Measurements from ENCODE around the gene CLDN22. TPM values are rescaled to one million over a fixed set of nuclear protein-coding genes. Genes with fewer than 3 reads are reported as not detected.

CLDN22 gene
- total RNA-seq, 1 experiment from 2014 or later = not detected

DNA sequence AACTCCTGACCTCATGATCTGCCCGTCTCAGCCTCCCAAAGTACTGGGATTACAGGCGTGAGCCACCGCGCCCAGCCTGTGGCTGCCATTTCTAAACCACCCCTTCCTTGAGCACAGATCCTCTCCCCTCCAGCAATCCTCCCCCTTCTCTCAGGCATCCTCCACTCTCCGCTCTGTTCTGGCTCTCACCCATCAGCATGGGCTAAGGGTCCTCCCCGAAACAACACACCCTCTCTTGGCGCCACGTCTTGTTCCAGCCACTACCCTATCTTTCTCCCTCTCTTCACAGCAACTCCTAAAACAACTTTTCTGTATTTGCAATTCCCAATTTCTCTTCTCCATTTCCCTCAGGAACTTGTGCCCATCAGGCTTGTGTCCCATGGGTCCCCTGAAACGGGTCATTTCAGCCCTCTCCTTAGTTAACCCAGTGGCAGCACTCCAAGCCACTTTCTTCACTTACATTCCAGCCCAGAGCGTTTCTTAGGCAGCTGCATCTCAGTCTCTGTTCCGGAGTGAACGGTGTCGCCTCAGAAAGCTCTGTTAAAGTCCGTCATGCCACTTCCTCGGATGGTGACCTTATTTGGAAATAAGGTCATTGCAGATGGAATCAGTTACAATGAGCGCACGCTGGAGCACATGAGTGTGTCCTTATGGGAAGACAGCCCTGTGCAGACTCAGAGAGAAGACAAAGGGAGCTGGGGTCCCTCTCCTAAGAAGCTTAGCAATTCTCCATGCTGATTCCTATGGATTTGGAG is 30.4 kb upstream of the CLDN22 start:
- Histone ChIP-seq H3K9me3 (replicated peaks) (no peaks in the 10 kb centered on the region), H3K27ac (no peak overlapping the region), H3K4me3 (no peak overlapping the region), H3K36me3 (no peaks in the 10 kb centered on the region), H3K27me3 (no peaks in the 10 kb centered on the region), H3K4me1 (no peaks in the 10 kb centered on the region)
- no peak for DNase-seq

DNA sequence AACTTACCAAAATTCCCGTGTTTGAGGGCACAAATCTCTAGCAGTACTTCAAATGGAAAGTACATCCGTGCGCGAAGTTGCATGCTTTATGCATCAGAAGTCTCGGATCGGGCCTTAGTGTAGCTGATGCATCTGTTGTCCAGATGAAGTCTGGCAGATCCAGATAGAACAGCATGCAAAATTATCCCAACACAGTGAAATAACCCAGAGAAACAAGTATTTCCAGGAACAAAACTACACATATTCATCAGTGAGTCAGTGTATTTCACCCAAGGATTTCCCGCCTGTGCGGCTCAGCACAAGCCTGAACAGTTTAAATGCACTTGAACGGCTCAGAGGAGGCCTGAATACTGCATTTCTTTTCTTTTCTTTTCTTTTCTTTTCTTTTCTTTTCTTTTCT is 29.6 kb upstream of the CLDN22 start:
- H3K4me1 ChIP-seq = no peaks in the 10 kb centered on the region
- H3K9me3 ChIP-seq (replicated peaks) = no peaks in the 10 kb centered on the region
- no peak for DNase-seq
- no peak overlapping the region for H3K27ac ChIP-seq
- no peaks in the 10 kb centered on the region for H3K36me3 ChIP-seq
- no peaks in the 10 kb centered on the region for H3K27me3 ChIP-seq
- no peak overlapping the region for H3K4me3 ChIP-seq

DNA sequence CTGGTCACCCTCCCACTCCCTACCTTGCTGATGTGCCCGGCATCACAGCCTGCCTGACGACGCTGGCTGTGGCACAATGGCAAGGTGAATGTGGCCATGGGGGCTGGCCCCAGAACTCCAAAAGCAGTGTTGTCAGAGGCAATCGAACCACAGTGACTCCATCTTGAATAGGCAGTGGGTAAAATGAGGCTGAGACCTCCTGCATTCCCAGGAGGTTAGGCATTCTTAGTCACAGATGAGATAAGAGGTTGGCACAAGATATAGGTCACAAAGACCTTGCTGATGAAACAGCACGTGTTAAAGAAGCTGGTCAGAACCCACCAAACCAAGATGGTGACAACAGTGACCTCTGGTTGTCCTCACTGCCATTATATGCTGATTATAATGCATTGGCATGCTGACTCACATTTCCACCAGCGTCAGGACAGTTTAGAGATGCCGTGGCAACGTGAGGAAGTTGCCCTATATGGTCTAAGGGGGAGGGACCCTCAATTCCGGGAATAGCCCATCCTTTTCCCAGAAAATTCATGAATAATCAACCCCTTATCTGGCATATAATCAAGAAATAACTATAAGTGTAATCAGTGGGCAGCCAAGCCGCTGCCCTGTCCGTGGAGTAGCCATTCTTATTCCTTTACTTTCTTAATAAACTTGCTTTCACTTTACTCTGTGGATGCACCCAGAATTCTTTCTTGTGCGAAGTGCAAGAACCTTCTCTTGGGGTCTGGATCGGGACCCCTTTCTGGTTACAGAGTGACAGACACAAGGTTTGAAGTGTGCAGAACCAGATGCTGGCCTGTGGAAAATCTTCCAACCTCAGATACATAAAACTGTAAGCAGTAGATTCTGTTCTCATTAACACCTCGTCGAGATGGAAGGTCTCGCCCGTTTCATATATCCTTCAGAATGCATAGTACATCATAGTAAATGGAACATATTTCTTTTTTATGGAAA is 28.9 kb upstream of the CLDN22 start:
- Histone ChIP-seq H3K36me3 (no peaks in the 10 kb centered on the region), H3K9me3 (replicated peaks) (no peaks in the 10 kb centered on the region), H3K27me3 (no peaks in the 10 kb centered on the region), H3K4me1 (no peaks in the 10 kb centered on the region), H3K4me3 (no peak overlapping the region), H3K27ac (no peak overlapping the region)
- no peak for DNase-seq

DNA sequence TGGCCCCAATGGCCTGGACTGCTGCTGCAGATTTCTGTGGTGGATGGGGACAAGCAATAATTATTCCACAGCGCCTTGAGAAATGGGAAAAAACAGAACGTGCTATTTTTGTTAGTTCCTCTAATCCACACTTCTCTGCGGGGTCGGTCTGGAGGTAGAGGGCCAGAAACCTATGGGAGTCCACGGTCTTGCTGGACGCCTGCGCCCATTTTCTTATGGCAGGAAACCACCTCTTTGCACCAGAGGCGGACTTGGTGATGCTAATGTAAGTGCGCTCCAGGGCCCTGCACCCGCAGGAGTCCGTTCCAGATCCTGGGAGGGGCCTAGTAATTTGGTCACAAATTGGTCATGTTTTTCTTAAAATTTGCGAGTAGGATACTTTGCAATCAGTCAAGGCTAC is 28.1 kb upstream of the CLDN22 start:
- DNase-seq = no peak
- no peak overlapping the region for H3K4me3 ChIP-seq
- H3K36me3 ChIP-seq = no peaks in the 10 kb centered on the region
- H3K27ac ChIP-seq = no peak overlapping the region
- no peaks in the 10 kb centered on the region for H3K9me3 ChIP-seq (replicated peaks)
- no peaks in the 10 kb centered on the region for H3K27me3 ChIP-seq
- H3K4me1 ChIP-seq = no peaks in the 10 kb centered on the region

DNA sequence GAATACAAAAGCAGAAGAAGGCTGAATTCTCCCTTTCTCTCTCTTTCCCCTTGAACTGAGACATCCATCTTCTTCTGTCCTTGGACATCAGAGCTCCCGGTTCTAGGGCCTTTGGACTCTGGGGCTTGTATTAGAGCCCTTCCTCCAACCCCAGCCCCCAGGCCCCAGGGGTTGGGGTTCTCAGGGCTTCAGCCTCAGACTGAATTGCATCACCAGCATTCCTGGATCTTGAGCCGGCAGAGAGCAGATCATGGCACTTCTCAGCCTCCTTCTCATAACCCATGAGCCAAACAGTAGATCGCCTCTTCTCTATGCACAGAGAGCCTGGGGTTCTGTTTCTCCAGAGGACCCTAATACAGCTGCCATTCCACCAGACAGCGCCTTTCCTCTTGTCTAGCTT is 27.5 kb upstream of the CLDN22 start:
- no peak for DNase-seq
- Histone ChIP-seq H3K36me3 (no peaks in the 10 kb centered on the region), H3K9me3 (replicated peaks) (no peaks in the 10 kb centered on the region), H3K4me1 (no peaks in the 10 kb centered on the region), H3K4me3 (no peak overlapping the region), H3K27me3 (no peaks in the 10 kb centered on the region), H3K27ac (no peak overlapping the region)

DNA sequence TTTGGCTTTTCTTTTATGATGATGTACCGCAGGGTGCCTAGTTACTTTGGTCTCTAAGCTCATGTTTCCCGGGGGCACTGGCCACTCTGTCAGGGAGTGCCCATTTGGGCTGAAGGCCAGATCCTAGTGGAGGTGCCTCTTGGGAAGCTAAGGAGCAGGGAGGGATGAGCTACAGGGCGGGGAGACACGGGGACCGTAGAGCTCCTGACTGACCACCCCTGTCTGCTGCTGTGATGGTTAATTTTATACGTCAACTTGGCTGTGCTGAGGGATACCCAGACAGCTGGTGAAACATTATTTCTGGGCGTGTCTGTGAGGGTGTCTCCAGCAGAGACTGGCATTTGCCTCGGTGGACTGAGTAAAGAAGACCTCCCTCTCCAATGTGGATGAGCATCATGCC is 27.1 kb upstream of the CLDN22 start:
- no peak for DNase-seq
- H3K4me1 ChIP-seq = no peaks in the 10 kb centered on the region
- no peaks in the 10 kb centered on the region for H3K27me3 ChIP-seq
- no peak overlapping the region for H3K27ac ChIP-seq
- no peaks in the 10 kb centered on the region for H3K9me3 ChIP-seq (replicated peaks)
- H3K4me3 ChIP-seq = no peak overlapping the region
- no peaks in the 10 kb centered on the region for H3K36me3 ChIP-seq

DNA sequence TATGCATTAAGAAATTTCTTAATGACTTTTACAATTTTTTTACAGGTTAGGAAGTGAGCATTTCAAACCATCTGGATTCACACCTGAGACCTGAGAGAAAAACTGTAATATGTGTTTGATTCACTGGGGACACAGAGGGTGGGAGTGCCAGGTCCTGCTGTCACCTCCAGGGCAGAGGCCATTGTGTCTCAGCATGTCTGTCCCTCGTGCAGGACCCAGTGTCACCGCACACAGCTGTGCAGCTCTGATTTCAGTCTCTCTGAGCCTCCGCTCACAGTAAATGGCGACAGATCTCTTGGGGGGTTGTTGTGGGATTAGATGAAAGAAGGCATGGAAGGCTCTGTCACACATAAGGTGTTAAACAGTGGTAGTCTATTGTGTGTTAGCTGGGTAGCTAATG is 25.2 kb upstream of the CLDN22 start:
- H3K27ac ChIP-seq = no peak overlapping the region

DNA sequence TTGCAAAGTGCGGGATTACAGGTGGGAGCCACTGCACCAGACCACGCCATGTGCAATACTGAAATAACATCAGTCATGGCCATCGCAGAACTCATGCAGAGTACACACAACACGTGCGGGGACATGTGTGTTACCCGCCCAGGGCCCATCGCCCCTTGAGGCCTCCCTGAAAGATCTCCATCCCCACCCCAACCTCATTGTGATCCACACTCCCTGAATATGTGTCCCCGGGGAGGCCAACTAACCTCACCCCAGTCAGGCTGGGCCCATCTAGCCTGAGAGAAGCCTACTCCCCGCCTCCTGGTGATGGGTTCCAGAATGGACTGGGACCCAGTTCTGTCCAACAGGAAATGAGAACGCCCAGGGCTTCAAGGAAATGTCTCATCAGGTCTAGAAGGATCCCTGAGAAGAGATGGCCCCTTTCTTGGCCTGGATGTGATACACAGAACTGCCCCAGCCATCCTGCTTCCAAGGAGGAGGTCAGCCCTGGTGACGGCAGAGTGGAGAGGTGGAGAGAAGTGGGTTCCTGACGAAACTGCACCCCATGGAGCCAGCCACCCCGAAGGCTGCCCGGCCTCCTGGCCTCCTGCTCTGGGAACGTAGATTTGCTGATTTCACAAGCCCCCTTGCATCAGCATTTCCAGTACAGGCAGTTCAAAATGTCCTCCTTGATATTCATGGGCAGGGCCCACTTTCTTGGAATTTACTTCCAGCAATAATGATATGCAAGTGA is 24.6 kb upstream of the CLDN22 start:
- DNase-seq = no peak
- Histone ChIP-seq H3K27ac (no peak overlapping the region), H3K4me1 (no peaks in the 10 kb centered on the region), H3K4me3 (no peak overlapping the region), H3K27me3 (no peaks in the 10 kb centered on the region), H3K9me3 (replicated peaks) (no peaks in the 10 kb centered on the region), H3K36me3 (no peaks in the 10 kb centered on the region)

More for the DNA sequence above, 25.2 kb upstream of the CLDN22 start:
- H3K4me1 ChIP-seq = no peaks in the 10 kb centered on the region
- H3K9me3 ChIP-seq (replicated peaks) = no peaks in the 10 kb centered on the region
- no peaks in the 10 kb centered on the region for H3K27me3 ChIP-seq
- H3K4me3 ChIP-seq = no peak overlapping the region
- H3K36me3 ChIP-seq = no peaks in the 10 kb centered on the region
- DNase-seq = no peak

DNA sequence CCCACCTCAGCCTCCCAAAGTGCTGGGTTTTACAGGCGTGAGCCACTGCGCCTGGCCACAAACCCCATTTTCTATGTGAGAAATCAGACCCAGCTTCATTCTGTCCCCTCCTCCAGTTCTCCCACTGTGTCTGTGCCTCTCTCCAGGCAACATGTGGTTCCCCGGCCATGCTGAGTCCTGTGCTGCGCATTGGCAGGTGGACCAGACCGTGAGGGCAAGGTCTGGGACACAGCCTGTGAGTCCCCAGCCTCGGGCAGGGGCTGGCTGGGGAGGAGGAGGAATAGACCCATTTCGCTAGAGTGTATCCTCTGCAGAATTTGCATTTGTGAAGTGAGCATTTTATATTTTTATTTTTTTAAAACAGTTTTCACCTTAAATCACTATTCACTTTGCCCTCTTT is 23.7 kb upstream of the CLDN22 start:
- Histone ChIP-seq H3K4me3 (no peak overlapping the region), H3K36me3 (no peaks in the 10 kb centered on the region)
- DNase-seq = no peak

DNA sequence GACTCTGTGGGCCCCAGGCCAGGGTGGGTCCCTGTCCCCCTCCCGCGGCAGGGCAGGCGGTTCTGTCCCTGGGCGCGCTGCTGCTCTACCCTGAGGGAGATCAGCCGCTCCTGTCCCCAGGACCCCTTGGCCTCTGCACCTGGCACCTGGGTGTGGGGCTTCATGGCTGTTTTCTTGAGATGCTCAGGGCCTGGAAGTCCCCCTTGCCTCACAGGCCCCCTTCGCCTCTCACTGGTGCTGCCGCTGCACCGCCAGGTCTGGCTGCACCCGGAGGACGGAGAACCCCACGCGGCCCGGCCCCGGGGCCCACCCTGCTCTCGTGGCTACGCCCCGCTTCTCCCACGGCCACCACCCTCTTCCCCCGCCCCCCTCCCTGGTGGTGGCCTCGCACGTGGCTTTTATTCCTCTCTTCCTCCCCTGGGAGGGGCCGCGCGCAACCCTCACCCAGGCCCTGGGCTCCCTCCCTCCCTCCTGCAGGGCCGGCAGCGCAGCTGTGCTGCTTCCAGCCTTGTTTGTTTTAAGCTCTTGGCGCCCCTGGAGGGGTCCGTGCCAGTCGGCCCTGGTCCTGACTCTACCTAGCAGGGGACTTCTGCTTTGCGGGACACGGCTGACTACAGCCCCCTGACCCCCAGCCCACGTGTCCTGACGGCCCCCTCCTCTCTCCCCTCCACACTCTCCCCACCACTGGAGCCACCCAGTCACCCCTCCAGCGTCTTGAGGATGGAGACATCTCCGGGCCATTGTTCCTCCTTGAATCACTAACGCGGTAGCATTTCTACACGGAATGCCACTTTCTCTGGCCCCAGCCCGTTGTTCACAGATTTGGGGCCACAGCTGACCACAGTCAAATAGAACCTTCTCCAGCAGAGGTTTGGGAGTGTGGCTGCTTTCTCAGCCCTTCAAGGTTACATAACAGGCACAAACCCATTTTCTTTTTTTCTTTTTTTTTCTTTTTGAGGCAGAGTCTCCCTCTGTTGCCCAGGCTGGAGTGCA is 22.8 kb upstream of the CLDN22 start:
- Histone ChIP-seq H3K36me3 (no peaks in the 10 kb centered on the region), H3K27me3 (no peaks in the 10 kb centered on the region), H3K9me3 (replicated peaks) (no peaks in the 10 kb centered on the region), H3K27ac (no peak overlapping the region), H3K4me3 (no peak overlapping the region), H3K4me1 (no peaks in the 10 kb centered on the region)
- peak in 1 of 2 experiments; percentile 4 for DNase-seq

More for the DNA sequence above, 23.7 kb upstream of the CLDN22 start:
- no peaks in the 10 kb centered on the region for H3K27me3 ChIP-seq
- H3K4me1 ChIP-seq = no peaks in the 10 kb centered on the region
- H3K9me3 ChIP-seq (replicated peaks) = no peaks in the 10 kb centered on the region
- no peak overlapping the region for H3K27ac ChIP-seq

DNA sequence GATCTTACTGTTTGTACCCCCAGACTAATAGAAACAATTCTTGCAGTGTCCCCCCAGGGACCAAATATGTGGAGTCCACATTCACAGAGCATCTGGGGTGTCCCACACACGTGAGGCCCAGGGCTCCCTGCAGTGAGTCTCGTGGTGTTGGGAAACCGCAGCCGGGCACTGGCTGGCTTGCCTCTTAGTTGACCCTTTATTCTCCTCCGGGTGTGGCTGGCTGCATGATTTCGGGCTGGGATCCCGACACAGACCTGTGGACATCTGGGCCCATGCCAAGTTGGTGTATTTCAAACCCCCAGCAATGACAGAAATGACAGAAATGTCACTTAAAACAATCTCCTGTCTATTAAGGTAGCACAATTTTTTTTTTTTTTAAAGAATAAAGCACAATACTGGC is 17.8 kb upstream of the CLDN22 start:
- Histone ChIP-seq H3K36me3 (no peaks in the 10 kb centered on the region), H3K27me3 (no peaks in the 10 kb centered on the region), H3K9me3 (replicated peaks) (no peaks in the 10 kb centered on the region), H3K4me1 (peaks cover 20% of the 10 kb centered on the region), H3K4me3 (no peak overlapping the region), H3K27ac (no peak overlapping the region; the same call in 1 of the 2 replicates)
- DNase-seq = peak; percentile 33 to 46

DNA sequence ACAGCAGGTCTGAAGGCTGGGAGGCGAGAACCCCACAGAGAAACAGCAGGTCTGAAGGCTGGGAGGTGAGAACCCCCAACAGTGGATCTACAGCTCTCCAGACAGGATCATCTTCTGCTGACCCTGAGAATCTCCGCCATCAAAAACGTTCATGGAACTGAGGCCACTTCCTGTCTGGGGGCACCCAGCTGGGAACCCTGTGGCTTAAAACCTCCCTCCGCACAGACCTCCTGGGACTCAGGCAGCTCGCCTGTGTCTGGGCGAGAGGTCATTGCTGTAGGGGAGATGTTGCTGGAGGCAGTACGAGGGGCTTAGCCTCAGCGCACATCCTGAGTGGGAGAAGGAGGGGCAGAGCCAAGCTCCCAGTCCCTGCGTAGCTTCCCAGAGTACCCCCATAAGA is 17.3 kb upstream of the CLDN22 start:
- Histone ChIP-seq H3K9me3 (replicated peaks) (no peaks in the 10 kb centered on the region), H3K27me3 (no peaks in the 10 kb centered on the region), H3K27ac (no peak overlapping the region; the same call in 1 of the 2 replicates), H3K4me1 (peaks cover 20% of the 10 kb centered on the region), H3K4me3 (no peak overlapping the region), H3K36me3 (no peaks in the 10 kb centered on the region)
- DNase-seq = peak in 1 of 2 experiments; percentile 5

DNA sequence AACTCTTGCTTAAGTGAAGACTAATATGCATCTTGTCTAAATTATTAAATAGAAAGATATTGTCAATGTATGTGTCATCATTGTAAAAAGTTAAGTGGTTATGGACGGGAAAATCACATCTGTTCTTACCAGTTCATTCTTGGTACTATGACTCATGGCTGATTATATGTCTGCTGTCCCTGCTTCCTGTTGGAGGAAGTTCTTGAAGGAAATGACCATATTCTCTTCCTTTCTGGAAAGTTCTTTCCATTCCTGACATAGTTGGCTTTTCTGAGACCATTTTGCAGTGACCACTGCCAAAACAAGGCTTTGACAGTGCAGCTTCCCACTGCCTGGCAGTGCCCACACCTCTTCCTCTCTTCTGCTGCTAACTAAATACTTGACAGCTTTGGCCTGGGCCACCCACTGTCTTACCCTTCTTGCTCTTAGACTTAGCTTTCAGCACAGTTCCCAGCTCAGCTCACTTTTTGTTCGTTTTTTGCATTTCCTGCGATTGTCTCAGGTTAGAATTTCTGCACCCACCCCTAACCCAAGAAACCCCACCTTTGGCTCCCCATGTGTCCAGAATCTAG is 15.4 kb upstream of the CLDN22 start:
- no peaks in the 10 kb centered on the region for H3K27me3 ChIP-seq
- H3K9me3 ChIP-seq (replicated peaks) = no peaks in the 10 kb centered on the region
- peak in 1 of 2 experiments; percentile 33 for DNase-seq
- no peak overlapping the region for H3K4me3 ChIP-seq
- peak overlapping the region; percentile 56; the same call in 1 of the 2 replicates for H3K27ac ChIP-seq
- peaks cover 20% of the 10 kb centered on the region for H3K4me1 ChIP-seq
- no peaks in the 10 kb centered on the region for H3K36me3 ChIP-seq
